Left ventricle myocardium inferior (tissue), 1 donor: ENCODE data around the gene SEC22B. TPM values are rescaled to one million over a fixed set of nuclear protein-coding genes. Genes with fewer than 3 reads are reported as not detected.
"Not testable (repeated sequence)": the region's sequence is repeated elsewhere in the genome, so short reads cannot be mapped to it uniquely, and the experiment has no call there.

Experiments
- DNase-seq: peaks from one replicate; pipeline ENCODE4 v3.0.0-alpha.2; 2020
- H3K27ac ChIP-seq: fragments of 200-600 bp; replicated peaks from 2 replicates; pipeline ENCODE4 v1.8.0; 2021
- H3K27me3 ChIP-seq: fragments of 200-600 bp; 2 replicates; pipeline ENCODE4 v1.8.0; 2021; ENCODE audit warnings: low read depth
- H3K36me3 ChIP-seq: fragments of 200-600 bp; 2 replicates; pipeline ENCODE4 v1.8.0; 2021
- H3K4me1 ChIP-seq: fragments of 200-600 bp; 2 replicates; pipeline ENCODE4 v1.8.0; 2021
- H3K4me3 ChIP-seq: fragments of 200-600 bp; 2 replicates; pipeline ENCODE4 v1.8.0; 2021; ENCODE audit warnings: mild to moderate bottlenecking, moderate library complexity
- H3K9me3 ChIP-seq: fragments of 200-600 bp; replicated peaks from 2 replicates; pipeline ENCODE4 v1.8.0; 2021
- intact Hi-C: fragments of 100-400 bp; cut with micrococcal nuclease; formaldehyde crosslinking; loops from one replicate; pipeline ENCODE4 v1.11.0; 2022
- total RNA-seq: library from RNA; stranded (reverse); fragmentation: NEBNext Ultra II Directional; extraction: Animal tissue kit (Norgen Biotek cat#: 25700); gene quantifications from one replicate; pipeline ENCODE4 v1.2.1, GENCODE V29; 2021
- TF ChIP-seq, protein P1 (sequence below): fragments of 200-600 bp; IDR thresholded peaks from 2 replicates; pipeline ENCODE4 v1.8.0; 2021; ENCODE audit warnings: antibody characterized with exemption, mild to moderate bottlenecking, borderline replicate concordance
- donor health status: DM: no; HTN: yes; CAD: no; lungs with severe emphysema.

Gene SEC22B
- total RNA-seq, 1 donor from 2014 or later: 16.4 TPM

DNA sequence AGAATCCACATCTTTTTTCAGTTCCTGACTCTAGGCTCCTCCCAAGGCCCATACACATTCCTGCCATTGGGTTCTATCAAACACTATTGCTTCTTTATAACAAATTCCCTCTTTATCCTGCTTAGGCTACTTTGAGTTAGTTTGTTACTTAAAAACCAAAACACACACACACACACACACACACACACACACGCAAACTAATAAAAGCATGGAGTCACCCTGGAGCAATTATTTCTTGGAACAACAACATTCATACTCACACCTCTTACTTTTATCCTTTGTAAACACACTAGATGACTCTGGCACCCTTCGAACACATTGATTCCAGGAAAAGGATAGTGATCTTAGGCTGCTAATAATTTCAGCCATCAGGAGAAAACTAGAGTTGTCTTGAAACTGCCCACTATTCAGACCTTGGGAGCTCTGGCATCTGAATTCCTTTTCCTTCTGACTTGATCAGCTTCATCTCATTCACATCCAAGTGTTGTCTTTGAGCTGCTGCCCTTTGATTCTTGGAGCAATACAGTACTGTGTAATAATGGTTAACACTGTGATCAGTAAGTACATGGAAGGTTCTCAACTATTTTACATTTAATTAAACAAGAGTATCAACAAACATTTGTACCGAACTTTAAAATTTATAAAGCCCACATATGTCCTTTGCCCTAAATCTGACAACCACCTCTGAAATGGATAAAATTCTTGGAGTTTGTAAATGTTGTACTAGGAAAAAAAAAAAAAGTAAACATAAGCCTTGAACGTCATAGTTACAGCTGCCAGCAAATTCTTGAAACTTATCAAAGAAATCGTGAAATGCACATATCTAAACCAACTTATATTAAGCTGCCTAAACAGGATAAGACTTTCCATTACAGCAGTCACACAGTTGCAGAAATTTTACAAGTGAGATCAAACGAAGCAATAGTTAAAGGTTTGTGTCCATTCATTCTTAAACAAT is 2.8 kb upstream of the SEC22B start:
- no peaks in the 10 kb centered on the region for H3K9me3 ChIP-seq
- TF ChIP-seq, protein P1, sequence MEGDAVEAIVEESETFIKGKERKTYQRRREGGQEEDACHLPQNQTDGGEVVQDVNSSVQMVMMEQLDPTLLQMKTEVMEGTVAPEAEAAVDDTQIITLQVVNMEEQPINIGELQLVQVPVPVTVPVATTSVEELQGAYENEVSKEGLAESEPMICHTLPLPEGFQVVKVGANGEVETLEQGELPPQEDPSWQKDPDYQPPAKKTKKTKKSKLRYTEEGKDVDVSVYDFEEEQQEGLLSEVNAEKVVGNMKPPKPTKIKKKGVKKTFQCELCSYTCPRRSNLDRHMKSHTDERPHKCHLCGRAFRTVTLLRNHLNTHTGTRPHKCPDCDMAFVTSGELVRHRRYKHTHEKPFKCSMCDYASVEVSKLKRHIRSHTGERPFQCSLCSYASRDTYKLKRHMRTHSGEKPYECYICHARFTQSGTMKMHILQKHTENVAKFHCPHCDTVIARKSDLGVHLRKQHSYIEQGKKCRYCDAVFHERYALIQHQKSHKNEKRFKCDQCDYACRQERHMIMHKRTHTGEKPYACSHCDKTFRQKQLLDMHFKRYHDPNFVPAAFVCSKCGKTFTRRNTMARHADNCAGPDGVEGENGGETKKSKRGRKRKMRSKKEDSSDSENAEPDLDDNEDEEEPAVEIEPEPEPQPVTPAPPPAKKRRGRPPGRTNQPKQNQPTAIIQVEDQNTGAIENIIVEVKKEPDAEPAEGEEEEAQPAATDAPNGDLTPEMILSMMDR: no peak
- H3K27me3 ChIP-seq: no peaks in the 10 kb centered on the region
- intact Hi-C loops: no loop called here
- peaks cover 32% of the 10 kb centered on the region for H3K4me1 ChIP-seq
- H3K36me3 ChIP-seq: no peaks in the 10 kb centered on the region
- H3K27ac ChIP-seq: peak overlapping the region; percentile 76
- H3K4me3 ChIP-seq: peak overlapping the region; percentile 61
- no peak for DNase-seq

DNA sequence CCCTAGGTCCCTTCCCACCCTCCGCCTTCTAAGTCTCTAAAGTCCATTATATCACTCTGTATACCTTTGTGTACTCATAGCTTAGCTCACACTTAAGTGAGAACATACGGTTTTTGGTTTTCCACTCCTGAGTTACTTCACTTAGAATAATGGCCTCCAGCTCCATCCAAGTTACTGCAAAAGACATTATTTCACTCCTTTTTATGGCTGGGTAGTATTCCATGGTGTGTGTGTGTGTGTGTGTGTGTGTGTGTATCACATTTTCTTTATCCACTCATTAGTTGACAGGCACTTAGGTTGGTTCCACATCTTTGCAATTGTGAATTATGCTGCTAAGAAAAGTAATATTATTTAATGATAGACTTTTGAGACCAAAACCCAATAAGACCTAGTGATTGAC is 1.7 kb upstream of the SEC22B start:
- H3K4me3 ChIP-seq, intact Hi-C loops, H3K9me3 ChIP-seq, H3K36me3 ChIP-seq, H3K27me3 ChIP-seq, DNase-seq, H3K27ac ChIP-seq: not testable (repeated sequence)
- H3K4me1 ChIP-seq: peaks cover 33% of the 10 kb centered on the region

DNA sequence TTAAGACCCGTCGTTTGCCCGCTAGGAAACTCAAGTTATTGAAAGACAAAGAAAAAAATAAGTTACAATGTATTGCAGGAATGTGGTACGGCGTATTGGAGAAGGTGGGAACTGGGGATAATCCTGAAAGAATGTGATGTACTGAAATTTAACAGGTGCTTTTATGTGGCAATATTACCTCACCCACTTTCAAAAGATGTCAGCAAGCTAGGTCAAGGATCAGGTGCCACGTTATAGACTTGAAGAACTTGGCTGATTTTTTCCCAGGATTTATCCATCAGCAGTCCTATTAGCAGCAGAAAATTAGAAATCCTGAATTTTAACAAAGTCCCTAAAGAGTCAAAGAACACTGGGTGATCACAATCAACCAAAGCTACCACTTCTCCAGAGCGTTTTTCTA is 632 bp downstream of the SEC22B start:
- Histone ChIP-seq H3K27ac (peak overlapping the region; percentile 91), H3K4me3 (peak overlapping the region; percentile 93), H3K4me1 (peaks cover 33% of the 10 kb centered on the region)
- H3K36me3 ChIP-seq, intact Hi-C loops, H3K27me3 ChIP-seq, DNase-seq, H3K9me3 ChIP-seq: not testable (repeated sequence)

DNA sequence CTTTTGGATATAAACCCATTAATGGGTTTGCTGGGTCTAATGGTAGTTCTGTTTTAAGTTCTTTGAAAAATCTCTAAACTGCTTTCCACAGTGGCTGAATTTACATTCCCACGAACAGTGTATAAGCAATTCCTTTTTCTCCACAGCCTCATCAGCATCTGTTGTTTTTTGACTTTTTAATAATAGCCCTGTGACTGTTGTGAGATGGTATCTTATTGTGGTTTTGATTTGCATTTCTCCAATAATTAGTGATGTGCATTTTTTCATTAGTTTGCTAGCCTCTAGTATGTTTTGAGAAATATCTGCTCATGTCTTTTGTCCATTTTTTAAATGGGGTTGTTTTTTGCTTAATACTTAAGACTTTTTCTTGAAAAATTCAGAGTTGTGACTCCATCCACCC is 11.6 kb downstream of the SEC22B start:
- H3K4me3 ChIP-seq, H3K9me3 ChIP-seq, intact Hi-C loops, H3K27ac ChIP-seq, H3K27me3 ChIP-seq, H3K4me1 ChIP-seq, DNase-seq: not testable (repeated sequence)
- H3K36me3 ChIP-seq: peaks cover 15% of the 10 kb centered on the region

DNA sequence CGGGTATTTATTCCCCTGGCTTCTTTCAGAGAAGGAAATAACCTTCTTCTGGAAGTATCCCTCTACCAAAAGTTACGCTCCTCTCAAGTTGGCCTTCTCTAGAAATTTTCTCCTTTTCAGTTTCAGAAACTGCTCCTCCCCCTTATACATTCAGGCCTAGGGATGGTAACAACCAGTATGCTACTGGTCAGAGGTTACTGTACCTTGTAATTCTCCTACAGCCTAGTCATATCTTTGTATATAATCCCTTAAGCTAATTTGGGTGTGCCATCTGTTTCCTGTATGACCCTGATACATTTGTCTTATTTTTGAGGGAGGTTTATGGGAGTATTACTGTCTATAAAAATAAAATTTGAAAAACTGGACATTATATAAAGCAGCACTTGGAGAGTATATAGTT is 14.3 kb downstream of the SEC22B start:
- H3K27me3 ChIP-seq, intact Hi-C loops, H3K27ac ChIP-seq, H3K4me3 ChIP-seq, H3K4me1 ChIP-seq, DNase-seq, H3K9me3 ChIP-seq: not testable (repeated sequence)
- H3K36me3 ChIP-seq: peaks cover 17% of the 10 kb centered on the region

DNA sequence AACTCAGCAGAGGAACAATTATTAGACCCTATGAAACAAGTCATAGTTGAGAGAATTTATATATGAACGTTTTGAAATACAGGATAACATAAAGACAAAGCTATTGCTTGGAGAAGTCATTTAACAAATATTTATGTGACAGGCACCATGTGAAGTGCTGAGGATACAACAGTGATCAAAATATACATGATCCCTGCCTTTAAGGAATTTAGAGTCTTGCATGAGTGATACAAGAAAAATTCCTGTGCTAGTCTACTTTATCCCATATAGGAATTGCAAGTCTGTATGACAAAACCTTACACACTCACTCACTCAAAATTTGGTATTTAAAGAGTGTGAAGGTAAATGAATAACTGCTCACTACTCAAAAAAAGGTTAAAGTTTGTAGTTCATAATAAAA is 17.8 kb downstream of the SEC22B start:
- H3K36me3 ChIP-seq: peaks cover 14% of the 10 kb centered on the region
- intact Hi-C loops, H3K27me3 ChIP-seq, H3K27ac ChIP-seq, H3K4me3 ChIP-seq, H3K9me3 ChIP-seq, DNase-seq, H3K4me1 ChIP-seq: not testable (repeated sequence)

DNA sequence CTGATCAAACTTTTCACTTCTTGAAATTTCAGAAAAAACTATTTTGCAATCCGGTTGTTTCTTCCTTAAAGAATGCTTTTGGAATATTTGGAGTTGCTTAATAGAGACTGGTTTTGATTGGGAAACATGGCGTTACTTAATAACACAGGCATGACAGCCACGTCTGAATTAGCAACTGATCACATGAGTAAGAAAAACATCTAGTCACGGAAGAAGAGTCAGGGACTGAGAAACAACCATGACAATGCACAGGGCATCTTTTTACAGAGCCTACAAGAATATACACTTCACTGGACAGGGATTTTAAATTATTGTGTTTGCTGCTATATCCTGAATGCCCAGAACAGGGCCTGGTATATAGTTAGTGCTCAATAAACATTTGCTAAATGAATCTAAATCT is 18.2 kb downstream of the SEC22B start:
- intact Hi-C loops, H3K27ac ChIP-seq, H3K27me3 ChIP-seq: not testable (repeated sequence)

DNA sequence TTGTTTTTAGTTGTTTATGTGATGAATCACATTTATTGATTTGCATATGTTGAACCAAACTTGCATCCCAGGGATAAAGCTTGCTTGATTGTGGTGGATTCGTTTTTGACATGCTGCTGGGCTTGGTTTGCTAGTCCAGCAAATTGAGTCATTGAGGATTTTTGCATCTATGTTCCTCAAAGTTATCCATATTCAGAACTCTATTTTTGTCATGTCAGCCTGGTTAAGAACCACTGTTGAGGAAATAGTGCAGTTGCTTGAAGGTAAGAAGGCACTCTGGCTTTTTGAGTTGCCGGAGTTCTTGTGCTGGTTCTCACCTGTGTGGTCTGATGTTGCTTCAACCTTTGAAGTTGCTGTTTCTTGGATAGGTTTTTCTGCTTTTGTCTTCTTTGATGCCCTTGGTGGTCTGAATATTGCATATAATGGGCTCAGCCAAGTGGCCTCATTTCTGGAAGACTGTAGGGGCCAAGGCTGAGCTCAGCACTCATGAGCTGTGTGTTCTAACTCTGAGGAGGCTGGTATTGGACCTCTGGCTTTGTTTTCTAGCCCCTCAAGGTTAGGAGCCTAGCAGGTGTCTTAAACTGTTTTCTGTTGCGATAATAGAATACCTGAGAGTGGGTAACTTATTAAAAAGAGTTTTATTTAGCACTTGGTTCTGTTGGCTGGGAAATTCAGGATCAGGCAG is 26.0 kb downstream of the SEC22B start:
- H3K9me3 ChIP-seq, H3K36me3 ChIP-seq, H3K4me1 ChIP-seq, H3K27me3 ChIP-seq, intact Hi-C loops, H3K4me3 ChIP-seq, H3K27ac ChIP-seq, DNase-seq: not testable (repeated sequence)

More for the DNA sequence above, 18.2 kb downstream of the SEC22B start:
- not testable (repeated sequence) for H3K4me3 ChIP-seq, H3K4me1 ChIP-seq, DNase-seq, H3K9me3 ChIP-seq
- H3K36me3 ChIP-seq: peaks cover 14% of the 10 kb centered on the region

DNA sequence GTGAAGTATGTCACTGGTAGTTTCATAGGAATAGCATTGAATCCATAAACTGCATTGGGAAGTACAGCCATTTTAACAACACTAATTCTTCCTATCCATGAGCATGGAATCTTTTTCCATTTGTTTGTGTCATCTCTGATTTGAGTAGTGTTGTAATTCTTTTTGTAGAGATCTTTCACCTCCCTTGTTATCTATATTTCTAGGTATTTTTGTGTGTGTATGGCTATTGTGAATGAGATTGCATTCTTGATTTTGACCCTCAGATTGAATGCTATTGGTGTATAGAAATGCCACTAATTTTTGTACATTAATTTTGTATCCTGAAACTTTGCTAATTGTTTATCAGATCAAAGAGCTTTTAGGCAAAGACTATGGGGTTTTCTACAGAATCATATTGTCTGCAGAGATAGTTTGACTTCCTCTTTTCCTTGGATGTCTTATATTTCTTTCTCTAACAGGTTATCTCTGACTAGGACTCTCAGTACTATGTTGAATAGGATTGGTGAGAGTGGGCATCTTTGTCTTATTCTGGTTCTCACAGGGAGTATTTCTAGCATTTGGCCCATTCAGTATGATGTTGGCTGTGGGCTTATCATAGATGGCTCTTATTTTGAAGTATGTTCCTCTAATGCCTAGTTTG is 26.8 kb downstream of the SEC22B start:
- intact Hi-C loops, H3K9me3 ChIP-seq, H3K4me3 ChIP-seq, H3K36me3 ChIP-seq, DNase-seq, H3K4me1 ChIP-seq, H3K27ac ChIP-seq, H3K27me3 ChIP-seq: not testable (repeated sequence)
